HepG2 (cell line): Measurements from ENCODE around the gene MRAP. TPM values are rescaled to one million over a fixed set of nuclear protein-coding genes. Genes with fewer than 3 reads are reported as not detected.

Source experiments
- ATAC-seq: fragments of 200-7000 bp; cut with Tn5 transposase; 3 replicates; pipeline ENCODE4 v1.9.1; 2020; ENCODE audit warnings: mild to moderate bottlenecking, moderate library complexity
- BruUV-seq: library from RNA; stranded (reverse); fragments of 400-500 nt; replicated peaks from 2 replicates; lab custom pipeline; 2021; lab: Mats Ljungman, UMichigan
- CTCF ChIA-PET: fragments of 300-600 bp; formaldehyde crosslinking; extraction: SDS; loops from one replicate; lab custom pipeline; 2021; ENCODE audit warnings: low total read pairs, inconsistent platforms, low intra/inter-chr PET ratio; lab: Yijun Ruan, JAX
- POLR2A ChIA-PET: fragments of 350-600 bp; sonication (Branson Sonifier 250); formaldehyde crosslinking; loops from one replicate; lab custom pipeline; 2020; ENCODE audit warnings: antibody characterized with exemption, inconsistent platforms; lab: Yijun Ruan, JAX
- DNase-seq: peaks from one replicate; pipeline ENCODE4 v3.0.0-alpha.2; 2015; ENCODE audit warnings: low spot score
- FAIRE-seq: peaks from 3 replicates; lab custom pipeline; 2011; peaks lifted over from hg19 to GRCh38; lab: Jason Lieb, UNC
- H2AFZ ChIP-seq: one replicate; pipeline ENCODE4 v1.6.1; 2011; ENCODE audit warnings: low read length, inconsistent platforms
- H3K27ac ChIP-seq: fragments of 300-600 bp; 3 replicates; pipeline ENCODE4 v1.8.0; 2011; ENCODE audit warnings: mixed run types, mild to moderate bottlenecking, mixed read lengths, low read length, inconsistent platforms; ENCODE audit not compliant: insufficient read depth; ENCODE audit errors: extremely low read length
- H3K27me3 ChIP-seq, 2 experiments: fragments of 200-600 bp in 1 of 2; 2 replicates in 1 of 2; 3 replicates in 1 of 2; pipeline versions ENCODE4 v1.6.0 to v1.8.0; 2011; ENCODE audit warnings: low read length in 2 of 2, mild to moderate bottlenecking in 2 of 2, moderate library complexity in 2 of 2, inconsistent platforms in 1 of 2; ENCODE audit not compliant: insufficient read depth in 2 of 2, control insufficient read depth in 1 of 2
- H3K36me3 ChIP-seq, 2 experiments: fragments of 200-600 bp in 1 of 2; replicated peaks in 1 of 2; 2 replicates in 1 of 2; 3 replicates in 1 of 2; pipeline versions ENCODE4 v1.5.1 to v1.8.0; 2011; ENCODE audit warnings: low read length in 2 of 2, inconsistent platforms in 1 of 2; ENCODE audit not compliant: insufficient read depth in 2 of 2, control insufficient read depth in 1 of 2
- H3K4me1 ChIP-seq: 2 replicates; pipeline ENCODE4 v1.5.1; 2012; ENCODE audit warnings: low read length, inconsistent platforms; ENCODE audit not compliant: insufficient read depth
- H3K4me2 ChIP-seq: 2 replicates; pipeline ENCODE4 v1.6.0; 2011; ENCODE audit warnings: low read depth, low read length, inconsistent platforms
- H3K4me3 ChIP-seq, 3 experiments: fragments of 200-600 bp in 1 of 3; sonication (generic), shearing (Covaris generic) in 1 of 3; replicated peaks in 1 of 3; 2 replicates each; pipeline ENCODE4 v1.5.1; 2011 to 2016; ENCODE audit warnings: low read length in 3 of 3, inconsistent platforms in 2 of 3, low read depth in 2 of 3, mild to moderate bottlenecking in 2 of 3, control low read depth in 1 of 3, mixed read lengths in 1 of 3; ENCODE audit not compliant: insufficient read depth in 1 of 3
- H3K79me2 ChIP-seq: one replicate; pipeline ENCODE4 v1.6.1; 2011; ENCODE audit warnings: low read length, inconsistent platforms; ENCODE audit not compliant: insufficient read depth
- H3K9ac ChIP-seq: 2 replicates; pipeline ENCODE4 v1.6.0; 2011; ENCODE audit warnings: mild to moderate bottlenecking, low read depth, low read length, inconsistent platforms; ENCODE audit not compliant: insufficient read depth
- H3K9me3 ChIP-seq: 2 replicates; pipeline ENCODE4 v1.5.1; 2012; ENCODE audit warnings: mild to moderate bottlenecking, low read length
- H4K20me1 ChIP-seq: 2 replicates; pipeline ENCODE4 v1.6.0; 2011; ENCODE audit warnings: inconsistent platforms, mild to moderate bottlenecking, low read length, moderate library complexity; ENCODE audit not compliant: insufficient read depth
- BCL6 ChIP-seq: IDR thresholded peaks from 2 replicates; pipeline ENCODE4 v1.6.1; 2016; ENCODE audit warnings: missing genetic modification reagents, missing compliant biosample characterization
- CEBPB ChIP-seq: IDR thresholded peaks from 2 replicates; pipeline ENCODE4 v1.6.1; 2011; ENCODE audit warnings: low read depth, low read length, improper control_type of control experiment, borderline replicate concordance
- CEBPG ChIP-seq: IDR thresholded peaks from 2 replicates; pipeline ENCODE4 v1.6.1; 2016
- ISX ChIP-seq: sonication (generic); formaldehyde crosslinking; conservative IDR thresholded peaks from 2 replicates; pipeline ENCODE4 v1.5.0; 2020; ENCODE audit warnings: missing genetic modification reagents
- SOX13 ChIP-seq, 3 experiments: fragments of 450-650 bp in 1 of 3; sonication (generic) in 1 of 3; formaldehyde crosslinking in 1 of 3; IDR thresholded peaks in 2 of 3; conservative IDR thresholded peaks in 1 of 3; 2 replicates each; pipeline versions ENCODE4 v1.5.0 to v1.6.1; 2016 to 2020; ENCODE audit warnings: antibody characterized with exemption in 1 of 3, mild to moderate bottlenecking in 1 of 3, missing compliant biosample characterization in 1 of 3, missing genetic modification reagents in 1 of 3, moderate library complexity in 1 of 3
- WGBS: methylation state at CpG from one replicate; pipeline ENCODE4 v1.1.6; 2017; ENCODE audit warnings: low lambda C conversion rate; 5-methylcytosine and 5-hydroxymethylcytosine counted together
- in situ Hi-C: cut with HindIII; loops from 2 replicates; pipeline ENCODE4 v1.10.0; 2017; ENCODE audit warnings: low pct_unique_long_range_greater_than_20kb; ENCODE audit not compliant: extremely low pct_ligation_motif_present
- intact Hi-C: fragments of 100-400 bp; cut with micrococcal nuclease; formaldehyde crosslinking; loops from one replicate; pipeline ENCODE4 v1.10.0; 2022; ENCODE audit not compliant: unreplicated experiment
- polyA plus RNA-seq, 8 experiments: library from polyadenylated mRNA; depleted of rRNA in 3 of 8; stranded (reverse) in 7 of 8; unstranded in 1 of 8; fragments of >200 nt; fragmentation: Illumina TruSeq in 4 of 8; extraction: Trizol in 4 of 8; gene quantifications; 2 replicates each; pipeline versions ENCODE4 v1.2.1 to v1.2.3, GENCODE V29; 2011 to 2016; ENCODE audit warnings: low read depth in 4 of 8, missing spikeins in 1 of 8, mixed read lengths in 1 of 8; ENCODE audit not compliant: insufficient read depth in 1 of 8
- total RNA-seq, 5 experiments: library from RNA; depleted of rRNA; stranded (reverse); fragments of >200 nt; fragmentation: Illumina TruSeq; extraction: Trizol; gene quantifications; 2 replicates each; pipeline ENCODE4 v1.2.3, GENCODE V29; 2016; ENCODE audit warnings: low read depth in 1 of 5
- TF ChIP-seq, protein P1 (sequence below), 2 experiments: sonication (generic) in 1 of 2; formaldehyde crosslinking in 1 of 2; IDR thresholded peaks; 2 replicates each; pipeline versions ENCODE4 v1.5.1 to v1.6.1; 2011 to 2020; ENCODE audit warnings: borderline replicate concordance in 1 of 2, low read depth in 1 of 2, low read length in 1 of 2, mild to moderate bottlenecking in 1 of 2, missing genetic modification reagents in 1 of 2, moderate library complexity in 1 of 2
- TF ChIP-seq, protein P2 (sequence below): sonication (generic); formaldehyde crosslinking; IDR thresholded peaks from 2 replicates; pipeline ENCODE4 v1.5.0; 2020; ENCODE audit warnings: mild to moderate bottlenecking, low read depth, missing genetic modification reagents, borderline replicate concordance

The MRAP gene
- total and polyA plus RNA-seq, 2 of the 13 experiments (the other 11 are each of a cell fraction or from before 2014, with no cell fraction given) = 0.46 to 1.2 TPM

DNA sequence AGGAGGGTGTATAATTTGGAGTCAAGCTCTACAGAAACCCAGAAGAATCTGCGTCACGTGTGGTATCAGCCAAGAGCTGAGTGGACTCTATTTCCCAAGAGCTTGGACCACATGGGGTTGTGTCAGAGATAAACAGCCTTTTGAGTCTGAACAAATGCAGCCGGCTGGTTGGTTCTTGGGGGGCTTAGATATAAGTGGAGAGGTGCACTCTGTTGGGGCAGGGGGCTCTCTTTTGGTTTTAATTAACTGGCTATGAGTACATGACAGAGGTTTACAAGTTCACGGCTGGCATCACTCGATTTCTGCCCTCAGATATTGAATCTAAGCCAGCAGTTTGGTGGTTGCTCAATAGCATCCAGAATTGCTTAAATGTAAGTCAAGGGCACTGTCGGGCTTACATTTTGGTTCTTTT is 501 bp upstream of the MRAP start:
- Histone ChIP-seq H3K27ac (no peak overlapping the region), H3K9ac (no peak overlapping the region), H3K27me3 (no peaks in the 10 kb centered on the region), H4K20me1 (no peaks in the 10 kb centered on the region), H3K4me1 (peaks cover 44% of the 10 kb centered on the region), H3K9me3 (no peaks in the 10 kb centered on the region), H2AFZ (no peak overlapping the region), H3K4me2 (peak overlapping the region; percentile 92), H3K36me3 (no peaks in the 10 kb centered on the region), H3K4me3 (peak overlapping the region in 1 of 3 experiments; percentile 55; a peak in 2 of 6 replicates), H3K79me2 (no peaks in the 10 kb centered on the region)
- WGBS = 28% methylated on average over 6 of the region's 6 CpGs
- ATAC-seq (peak; percentile 25), DNase-seq (no peak), FAIRE-seq (no peak)
- 0 out of 2 replicates have a peak, but pooled peaks have one; percentile 23 for TF ChIP-seq BCL6 (CRISPR knock-in tag)
- TF ChIP-seq, protein P1, sequence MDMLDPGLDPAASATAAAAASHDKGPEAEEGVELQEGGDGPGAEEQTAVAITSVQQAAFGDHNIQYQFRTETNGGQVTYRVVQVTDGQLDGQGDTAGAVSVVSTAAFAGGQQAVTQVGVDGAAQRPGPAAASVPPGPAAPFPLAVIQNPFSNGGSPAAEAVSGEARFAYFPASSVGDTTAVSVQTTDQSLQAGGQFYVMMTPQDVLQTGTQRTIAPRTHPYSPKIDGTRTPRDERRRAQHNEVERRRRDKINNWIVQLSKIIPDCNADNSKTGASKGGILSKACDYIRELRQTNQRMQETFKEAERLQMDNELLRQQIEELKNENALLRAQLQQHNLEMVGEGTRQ (IDR thresholded peaks at IDR 0.05; ENCODE audit: low read depth, low read length) = peak; percentile 46; the same call in 1 of the 2 replicates
- TF ChIP-seq, protein P1 (CRISPR knock-in tag; IDR thresholded peaks at IDR 0.05; ENCODE audit: borderline replicate concordance) = no peak; the same call in 1 of the 2 replicates
- no peak for TF ChIP-seq SOX13 (IDR thresholded peaks at IDR 0.05)
- peak in 1 of 2 experiments; percentile 8; a peak in 1 of 4 replicates for TF ChIP-seq SOX13 (CRISPR knock-in tag; conservative IDR thresholded peaks at IDR 0.05 in 1 of 2, IDR thresholded peaks at IDR 0.05 in 1 of 2)
- peak; percentile 88 for TF ChIP-seq CEBPB
- TF ChIP-seq CEBPG (CRISPR knock-in tag) = peak; percentile 74
- TF ChIP-seq, protein P2, sequence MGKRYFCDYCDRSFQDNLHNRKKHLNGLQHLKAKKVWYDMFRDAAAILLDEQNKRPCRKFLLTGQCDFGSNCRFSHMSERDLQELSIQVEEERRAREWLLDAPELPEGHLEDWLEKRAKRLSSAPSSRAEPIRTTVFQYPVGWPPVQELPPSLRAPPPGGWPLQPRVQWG = no peak
- TF ChIP-seq ISX (CRISPR knock-in tag) = no peak
- POLR2A ChIA-PET = interaction anchor here (1.1 kb wide), 2 partner anchors 11 to 19 kb away, joined by 3 to 4 read pairs; partner anchors contain the start of gene MIS18A
- intact Hi-C loops = loop anchor here (5.0 kb wide), 1 partner anchor 34 kb away; no protein-coding TSS in a partner anchor
- BruUV-seq = no TSS peak
- in situ Hi-C loops = no loop called here
- CTCF ChIA-PET = no interaction called here
